WTC11 (cell line): Measurements from ENCODE around the gene MAPK11. TPM values are rescaled to one million over a fixed set of nuclear protein-coding genes. Genes with fewer than 3 reads are reported as not detected.

ENCODE experiments used
- ATAC-seq: fragments of 200-7000 bp; cut with Tn5 transposase; 2 replicates; pipeline ENCODE4 v1.10.0; 2021; ENCODE audit warnings: mild to moderate bottlenecking, moderate library complexity
- CTCF ChIA-PET: fragments of 300-600 bp; sonication (Branson Sonifier 250); formaldehyde crosslinking; loops from one replicate; lab custom pipeline; 2021; ENCODE audit warnings: antibody characterized with exemption; lab: Charles Lee
- POLR2A ChIA-PET: fragments of 350-600 bp; sonication (Branson Sonifier 250); formaldehyde crosslinking; loops from one replicate; lab custom pipeline; 2021; ENCODE audit warnings: antibody characterized with exemption; lab: Charles Lee
- DNase-seq: peaks from one replicate; pipeline ENCODE4 v3.0.0; 2021; ENCODE audit warnings: low spot score
- H3K27ac Mint-ChIP-seq: 2 replicates; pipeline ENCODE4 v1.8.0; 2021; ENCODE audit warnings: mixed read lengths
- H3K27me3 Mint-ChIP-seq: 2 replicates; pipeline ENCODE4 v1.8.0; 2021; ENCODE audit warnings: low read depth, mild to moderate bottlenecking, moderate library complexity, mixed read lengths
- H3K36me3 Mint-ChIP-seq: 2 replicates; pipeline ENCODE4 v1.8.0; 2021; ENCODE audit warnings: mixed read lengths
- H3K4me1 Mint-ChIP-seq: 2 replicates; pipeline ENCODE4 v1.8.0; 2022; ENCODE audit warnings: mixed read lengths
- H3K4me3 Mint-ChIP-seq: 2 replicates; pipeline ENCODE4 v1.8.0; 2021; ENCODE audit warnings: mild to moderate bottlenecking, moderate library complexity, mixed read lengths
- H3K9me3 Mint-ChIP-seq: 2 replicates; pipeline ENCODE4 v1.8.0; 2021; ENCODE audit warnings: mixed read lengths
- AFF4 ChIP-seq: sonication (generic); formaldehyde crosslinking; IDR thresholded peaks from 2 replicates; pipeline ENCODE4 v1.8.1; 2023; ENCODE audit warnings: mild to moderate bottlenecking, missing genetic modification reagents, borderline replicate concordance
- ATF1 ChIP-seq: sonication (generic); formaldehyde crosslinking; IDR thresholded peaks from 2 replicates; pipeline ENCODE4 v1.8.1; 2023; ENCODE audit warnings: mild to moderate bottlenecking, moderate library complexity, missing genetic modification reagents
- ATF3 ChIP-seq: sonication (generic); formaldehyde crosslinking; conservative IDR thresholded peaks from 2 replicates; pipeline ENCODE4 v1.8.1; 2022; ENCODE audit warnings: mild to moderate bottlenecking, missing genetic modification reagents
- ESRRA ChIP-seq: sonication (generic); formaldehyde crosslinking; IDR thresholded peaks from 2 replicates; pipeline ENCODE4 v1.8.1; 2022; ENCODE audit warnings: mild to moderate bottlenecking, missing genetic modification reagents, borderline replicate concordance
- ETV6 ChIP-seq: sonication (generic); formaldehyde crosslinking; IDR thresholded peaks from 2 replicates; pipeline ENCODE4 v1.8.1; 2022; ENCODE audit warnings: mild to moderate bottlenecking, missing genetic modification reagents
- FOXK1 ChIP-seq: sonication (generic); formaldehyde crosslinking; IDR thresholded peaks from 2 replicates; pipeline ENCODE4 v1.8.0; 2022; ENCODE audit warnings: mild to moderate bottlenecking, moderate library complexity, missing genetic modification reagents
- FOXP1 ChIP-seq: sonication (generic); formaldehyde crosslinking; IDR thresholded peaks from 2 replicates; pipeline ENCODE4 v1.8.0; 2022; ENCODE audit warnings: missing genetic modification reagents, mild to moderate bottlenecking, moderate library complexity, borderline replicate concordance
- KAT7 ChIP-seq: sonication (generic); formaldehyde crosslinking; IDR thresholded peaks from 2 replicates; pipeline ENCODE4 v1.8.1; 2023; ENCODE audit warnings: missing genetic modification reagents, mild to moderate bottlenecking, borderline replicate concordance
- MAX ChIP-seq: sonication (generic); formaldehyde crosslinking; IDR thresholded peaks from 2 replicates; pipeline ENCODE4 v1.8.0; 2022; ENCODE audit warnings: mild to moderate bottlenecking, missing genetic modification reagents
- MXD4 ChIP-seq: fragments of 250-450 bp; sonication (Bioruptor Pico); IDR thresholded peaks from 2 replicates; pipeline ENCODE4 v1.8.0; 2021; ENCODE audit warnings: mild to moderate bottlenecking, moderate library complexity, borderline replicate concordance
- MYBL2 ChIP-seq: sonication (generic); formaldehyde crosslinking; IDR thresholded peaks from 2 replicates; pipeline ENCODE4 v1.8.1; 2023; ENCODE audit warnings: mild to moderate bottlenecking, moderate library complexity, missing genetic modification reagents
- NFYB ChIP-seq: sonication (generic); formaldehyde crosslinking; conservative IDR thresholded peaks from 2 replicates; pipeline ENCODE4 v1.8.0; 2022; ENCODE audit warnings: low read depth, missing genetic modification reagents
- RELA ChIP-seq: sonication (generic); formaldehyde crosslinking; IDR thresholded peaks from 2 replicates; pipeline ENCODE4 v1.8.1; 2022; ENCODE audit warnings: missing genetic modification reagents, mild to moderate bottlenecking, borderline replicate concordance
- SOX15 ChIP-seq: fragments of 250-450 bp; sonication (Bioruptor Pico); IDR thresholded peaks from 2 replicates; pipeline ENCODE4 v1.9.0; 2021; ENCODE audit warnings: mild to moderate bottlenecking
- SP1 ChIP-seq: sonication (generic); formaldehyde crosslinking; conservative IDR thresholded peaks from 2 replicates; pipeline ENCODE4 v1.8.1; 2022; ENCODE audit warnings: missing genetic modification reagents
- TCF7 ChIP-seq: sonication (generic); formaldehyde crosslinking; IDR thresholded peaks from 2 replicates; pipeline ENCODE4 v1.8.0; 2022; ENCODE audit warnings: mild to moderate bottlenecking, low read depth, missing genetic modification reagents, moderate library complexity
- TEAD1 ChIP-seq: sonication (generic); formaldehyde crosslinking; IDR thresholded peaks from 2 replicates; pipeline ENCODE4 v1.8.0; 2022; ENCODE audit warnings: mild to moderate bottlenecking, missing genetic modification reagents
- ZBTB43 ChIP-seq: sonication (generic); formaldehyde crosslinking; IDR thresholded peaks from 2 replicates; pipeline ENCODE4 v1.8.1; 2023; ENCODE audit warnings: mild to moderate bottlenecking, missing genetic modification reagents
- ZNF219 ChIP-seq: sonication (generic); formaldehyde crosslinking; IDR thresholded peaks from 2 replicates; pipeline ENCODE4 v1.8.0; 2023; ENCODE audit warnings: missing genetic modification reagents, mild to moderate bottlenecking, borderline replicate concordance
- ZNF232 ChIP-seq: sonication (generic); formaldehyde crosslinking; IDR thresholded peaks from 2 replicates; pipeline ENCODE4 v1.8.0; 2022; ENCODE audit warnings: mild to moderate bottlenecking, missing genetic modification reagents
- ZNF281 ChIP-seq: sonication (generic); formaldehyde crosslinking; IDR thresholded peaks from 2 replicates; pipeline ENCODE4 v1.8.0; 2023; ENCODE audit warnings: mild to moderate bottlenecking, missing genetic modification reagents
- total RNA-seq: library from RNA; stranded (reverse); gene quantifications from 3 replicates; pipeline ENCODE4 v1.2.3, GENCODE V29; 2021

MAPK11 gene
- total RNA-seq, 1 experiment from 2014 or later, result 2.3 TPM

GRCh38 chr22:50300620-50301257 is 30.6 kb upstream of the MAPK11 start:
- peak; percentile 21; the same call in 1 of the 2 replicates for TF ChIP-seq SP1 (CRISPR knock-in tag)
- no peak for TF ChIP-seq ATF1 (CRISPR knock-in tag)
- ChIA-PET POLR2A (no interaction called here), CTCF (interaction anchor here (1.0 to 2.6 kb wide), 8 partner anchors 8 to 270 kb away, joined by 3 to 18 read pairs (median 4); partner anchors contain the start of genes DENND6B and HDAC10)
- Mint-ChIP-seq H3K27ac (no peak overlapping the region), H3K27me3 (no peaks in the 10 kb centered on the region), H3K9me3 (no peaks in the 10 kb centered on the region), H3K4me3 (peak overlapping the region; percentile 40), H3K4me1 (peaks cover 31% of the 10 kb centered on the region), H3K36me3 (no peaks in the 10 kb centered on the region)
- ATAC-seq (no peak), DNase-seq (no peak)

GRCh38 chr22:50299785-50300619 is 29.8 kb upstream of the MAPK11 start:
- CTCF ChIA-PET, result interaction anchor here (0.5 to 2.6 kb wide), 11 partner anchors 9 to 269 kb away, joined by 3 to 18 read pairs (median 4); partner anchors contain the start of genes DENND6B and HDAC10
- DNase-seq (peak; percentile 85), ATAC-seq (peak; percentile 82)
- H3K4me3 Mint-ChIP-seq, result peak overlapping the region; percentile 43; the same call in 1 of the 2 replicates
- POLR2A ChIA-PET, result no interaction called here
- no peaks in the 10 kb centered on the region for H3K27me3 Mint-ChIP-seq
- H3K36me3 Mint-ChIP-seq, result no peaks in the 10 kb centered on the region
- H3K9me3 Mint-ChIP-seq, result no peaks in the 10 kb centered on the region
- peaks cover 30% of the 10 kb centered on the region for H3K4me1 Mint-ChIP-seq
- no peak overlapping the region for H3K27ac Mint-ChIP-seq
- TF ChIP-seq FOXP1 (CRISPR knock-in tag) (peak; percentile 55; the same call in 1 of the 2 replicates), TCF7 (CRISPR knock-in tag) (0 out of 2 replicates have a peak, but pooled peaks have one; percentile 41), MYBL2 (CRISPR knock-in tag) (no peak; the same call in 1 of the 2 replicates), MXD4 (CRISPR knock-in tag) (no peak), MAX (CRISPR knock-in tag) (peak; percentile 85), ESRRA (CRISPR knock-in tag) (peak; percentile 48; the same call in 1 of the 2 replicates), AFF4 (CRISPR knock-in tag) (no peak), ZNF219 (CRISPR knock-in tag) (peak; percentile 13; the same call in 1 of the 2 replicates), ZNF232 (CRISPR knock-in tag) (no peak), SOX15 (CRISPR knock-in tag) (no peak), FOXK1 (CRISPR knock-in tag) (peak; percentile 37; the same call in 1 of the 2 replicates), RELA (CRISPR knock-in tag) (peak; percentile 74; the same call in 1 of the 2 replicates), ETV6 (CRISPR knock-in tag) (peak; percentile 52; the same call in 1 of the 2 replicates), ATF3 (CRISPR knock-in tag) (no peak), TEAD1 (CRISPR knock-in tag) (peak; percentile 34; the same call in 1 of the 2 replicates), ZNF281 (CRISPR knock-in tag) (no peak), KAT7 (no peak), NFYB (no peak), ZBTB43 (CRISPR knock-in tag) (no peak)
